Muscle layer of colon (tissue), 2 donors: ENCODE measurements around the gene NCKAP5.

Source experiments
- H3K27ac ChIP-seq: one replicate; pipeline ENCODE4 v1.7.0; 2013; ENCODE audit warnings: low read depth, mild to moderate bottlenecking, low read length, moderate library complexity
- H3K27me3 ChIP-seq, 2 donors: one replicate each; pipeline ENCODE4 v1.7.0; 2013; ENCODE audit warnings: low read length in 2 of 2, mild to moderate bottlenecking in 2 of 2; ENCODE audit not compliant: insufficient read depth in 2 of 2, control insufficient read depth in 1 of 2
- H3K36me3 ChIP-seq: one replicate; pipeline ENCODE4 v1.7.0; 2013; ENCODE audit warnings: mild to moderate bottlenecking, low read length; ENCODE audit not compliant: insufficient read depth
- H3K4me1 ChIP-seq: one replicate; pipeline ENCODE4 v1.7.0; 2013; ENCODE audit warnings: mild to moderate bottlenecking, low read length; ENCODE audit not compliant: insufficient read depth
- H3K4me3 ChIP-seq, 2 donors: one replicate each; pipeline ENCODE4 v1.7.0; 2013; ENCODE audit warnings: low read length in 2 of 2, low read depth in 1 of 2, mild to moderate bottlenecking in 1 of 2, moderate library complexity in 1 of 2
- H3K9ac ChIP-seq: one replicate; pipeline ENCODE4 v1.7.0; 2013; ENCODE audit warnings: low read length
- H3K9me3 ChIP-seq: one replicate; pipeline ENCODE4 v1.7.0; 2013; ENCODE audit warnings: mild to moderate bottlenecking, low read length
- donor health status: abdominal sarcoma.
- donor health status: Adenocarcinoma of cecum.

NCKAP5 gene

DNA sequence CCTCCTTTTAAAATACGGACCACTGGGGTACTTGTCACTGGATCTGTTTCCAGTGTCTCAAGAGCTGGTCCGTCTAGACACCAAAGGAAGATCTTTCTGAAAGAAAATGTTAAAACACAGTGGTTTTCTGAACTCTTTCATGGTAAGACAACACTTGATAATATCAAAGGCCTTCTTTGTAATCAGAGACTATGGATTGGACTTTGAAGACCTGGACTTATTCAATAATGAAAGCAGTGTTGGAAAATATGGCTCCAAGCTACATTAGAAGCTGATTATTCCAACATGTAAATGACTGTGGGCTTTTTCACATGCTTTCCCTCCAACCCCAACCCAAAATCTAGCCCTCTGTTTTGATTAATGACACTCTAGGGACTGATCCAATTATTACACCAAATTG is 568.8 kb downstream of the NCKAP5 start:
- Histone ChIP-seq H3K9ac (no peak overlapping the region), H3K27me3 (no peaks in the 10 kb centered on the region), H3K9me3 (no peaks in the 10 kb centered on the region), H3K4me3 (no peak overlapping the region), H3K36me3 (no peaks in the 10 kb centered on the region), H3K4me1 (no peaks in the 10 kb centered on the region), H3K27ac (no peak overlapping the region)

DNA sequence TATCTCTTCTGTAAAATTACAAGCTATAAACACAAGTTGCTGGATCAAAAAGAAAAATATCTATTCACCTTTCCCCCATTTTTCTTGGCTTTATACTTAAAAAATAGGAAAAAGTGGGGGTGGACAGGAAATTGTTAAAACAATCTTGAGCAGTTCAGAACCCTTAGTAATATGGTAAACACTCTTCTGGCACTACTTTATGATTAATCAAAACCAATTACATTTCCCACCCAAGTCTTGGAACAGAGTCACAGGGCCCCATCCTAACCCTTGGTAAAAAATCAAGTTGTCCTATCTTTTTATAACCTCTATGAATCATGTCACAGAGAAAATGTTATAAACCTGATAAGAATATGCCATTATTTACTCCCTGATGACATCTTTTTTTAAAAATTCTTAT is 570.0 kb downstream of the NCKAP5 start:
- H3K36me3 ChIP-seq, result no peaks in the 10 kb centered on the region
- H3K4me3 ChIP-seq, result no peak overlapping the region
- no peaks in the 10 kb centered on the region for H3K27me3 ChIP-seq
- H3K9me3 ChIP-seq, result no peaks in the 10 kb centered on the region
- H3K9ac ChIP-seq, result no peak overlapping the region
- H3K27ac ChIP-seq, result no peak overlapping the region
- no peaks in the 10 kb centered on the region for H3K4me1 ChIP-seq

DNA sequence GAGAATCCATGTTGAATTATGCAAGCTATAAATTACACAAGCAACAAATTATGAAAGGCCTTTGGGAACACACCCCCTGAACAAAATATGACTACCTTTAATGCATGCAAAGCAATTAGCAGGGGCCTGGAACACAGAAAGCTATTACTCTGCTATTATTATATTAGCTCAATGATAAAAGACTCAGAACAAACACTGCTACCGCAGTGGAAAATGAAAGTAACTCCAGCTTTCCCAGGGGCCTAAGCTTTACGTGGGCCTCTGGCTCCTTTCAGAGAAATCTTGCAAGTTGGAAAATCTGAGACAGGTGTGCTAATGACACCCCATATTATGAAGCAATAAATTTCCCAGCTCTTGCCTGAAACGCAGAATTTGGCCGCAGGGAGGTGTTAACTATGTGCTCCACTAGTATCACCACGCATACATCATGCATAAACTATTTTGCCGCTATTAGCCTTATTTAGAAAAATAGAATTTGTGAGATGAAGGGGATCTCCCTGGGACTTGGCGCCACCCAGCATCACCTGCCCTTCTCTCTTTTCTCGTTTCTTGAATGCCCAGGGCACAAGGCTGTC is 576.7 kb downstream of the NCKAP5 start:
- H3K9me3 ChIP-seq, result no peaks in the 10 kb centered on the region
- no peak overlapping the region for H3K9ac ChIP-seq
- no peaks in the 10 kb centered on the region for H3K27me3 ChIP-seq
- H3K27ac ChIP-seq, result no peak overlapping the region
- H3K36me3 ChIP-seq, result no peaks in the 10 kb centered on the region
- H3K4me1 ChIP-seq, result no peaks in the 10 kb centered on the region
- no peak overlapping the region for H3K4me3 ChIP-seq

DNA sequence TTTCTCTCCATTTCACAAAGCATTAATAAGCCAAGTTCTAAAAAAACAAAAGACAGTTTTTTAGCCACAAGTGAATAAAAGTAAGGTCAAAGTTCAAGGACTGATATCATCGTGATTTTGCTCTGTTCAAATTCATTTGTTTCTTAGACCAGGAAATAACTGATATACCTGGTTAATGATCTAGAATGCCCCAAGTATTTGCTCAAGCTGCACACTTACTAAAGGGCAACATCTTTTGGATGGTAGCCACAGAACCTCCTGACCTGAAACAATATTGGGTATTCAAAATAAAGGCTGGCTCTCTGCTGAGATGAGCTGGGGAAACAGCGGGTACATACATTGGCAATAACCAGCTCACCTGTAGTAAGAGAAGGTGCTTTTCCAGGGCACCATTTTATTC is 583.5 kb downstream of the NCKAP5 start:
- Histone ChIP-seq H3K36me3 (no peaks in the 10 kb centered on the region), H3K27me3 (no peaks in the 10 kb centered on the region), H3K27ac (no peak overlapping the region), H3K9me3 (no peaks in the 10 kb centered on the region), H3K4me3 (no peak overlapping the region), H3K4me1 (no peaks in the 10 kb centered on the region), H3K9ac (no peak overlapping the region)

- no peaks in the 10 kb centered on the region for H3K27me3 ChIP-seq
- H3K4me1 ChIP-seq, result peaks cover 1% of the 10 kb centered on the region
- no peaks in the 10 kb centered on the region for H3K9me3 ChIP-seq
- no peak overlapping the region for H3K9ac ChIP-seq
- no peak overlapping the region for H3K4me3 ChIP-seq
- H3K36me3 ChIP-seq, result no peaks in the 10 kb centered on the region
- no peak overlapping the region for H3K27ac ChIP-seq
Measured at GRCh38 chr2:132980304-132980703, 588.0 kb downstream of the NCKAP5 start.

GRCh38 chr2:132979339-132980093 is 588.7 kb downstream of the NCKAP5 start:
- Histone ChIP-seq H3K27ac (no peak overlapping the region), H3K4me1 (peaks cover 9% of the 10 kb centered on the region), H3K9me3 (no peaks in the 10 kb centered on the region), H3K4me3 (no peak overlapping the region), H3K27me3 (no peaks in the 10 kb centered on the region), H3K36me3 (no peaks in the 10 kb centered on the region), H3K9ac (no peak overlapping the region)

DNA sequence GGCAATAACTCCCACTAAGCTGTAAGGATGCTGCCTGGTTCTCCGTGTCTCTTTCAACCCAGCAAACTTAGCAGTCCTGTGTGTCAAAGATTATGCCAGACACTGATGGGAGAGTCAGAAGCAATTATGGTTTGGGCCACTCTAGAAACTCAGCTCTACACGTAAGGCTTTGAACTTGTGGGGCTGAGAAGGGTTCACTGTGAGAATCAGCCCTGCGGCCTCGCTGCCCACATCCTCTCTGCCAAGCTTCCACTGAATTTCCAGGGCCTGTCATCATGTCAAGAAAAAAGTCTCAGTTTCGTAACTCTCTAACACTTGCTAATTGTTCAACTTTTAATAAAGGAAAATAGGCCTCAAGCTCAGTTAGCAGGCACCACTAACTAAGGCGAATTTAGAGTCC is 589.4 kb downstream of the NCKAP5 start:
- Histone ChIP-seq H3K36me3 (no peaks in the 10 kb centered on the region), H3K27ac (no peak overlapping the region), H3K27me3 (no peaks in the 10 kb centered on the region), H3K4me3 (no peak overlapping the region), H3K4me1 (peaks cover 14% of the 10 kb centered on the region), H3K9ac (no peak overlapping the region), H3K9me3 (no peaks in the 10 kb centered on the region)

- Histone ChIP-seq H3K4me3 (no peak overlapping the region), H3K4me1 (peaks cover 14% of the 10 kb centered on the region), H3K27me3 (no peaks in the 10 kb centered on the region), H3K27ac (no peak overlapping the region), H3K9ac (no peak overlapping the region), H3K9me3 (no peaks in the 10 kb centered on the region), H3K36me3 (no peaks in the 10 kb centered on the region)
Measured at GRCh38 chr2:132977812-132978529, 590.3 kb downstream of the NCKAP5 start.

- no peaks in the 10 kb centered on the region for H3K36me3 ChIP-seq
Measured at GRCh38 chr2:132975193-132976105, 592.8 kb downstream of the NCKAP5 start.

DNA sequence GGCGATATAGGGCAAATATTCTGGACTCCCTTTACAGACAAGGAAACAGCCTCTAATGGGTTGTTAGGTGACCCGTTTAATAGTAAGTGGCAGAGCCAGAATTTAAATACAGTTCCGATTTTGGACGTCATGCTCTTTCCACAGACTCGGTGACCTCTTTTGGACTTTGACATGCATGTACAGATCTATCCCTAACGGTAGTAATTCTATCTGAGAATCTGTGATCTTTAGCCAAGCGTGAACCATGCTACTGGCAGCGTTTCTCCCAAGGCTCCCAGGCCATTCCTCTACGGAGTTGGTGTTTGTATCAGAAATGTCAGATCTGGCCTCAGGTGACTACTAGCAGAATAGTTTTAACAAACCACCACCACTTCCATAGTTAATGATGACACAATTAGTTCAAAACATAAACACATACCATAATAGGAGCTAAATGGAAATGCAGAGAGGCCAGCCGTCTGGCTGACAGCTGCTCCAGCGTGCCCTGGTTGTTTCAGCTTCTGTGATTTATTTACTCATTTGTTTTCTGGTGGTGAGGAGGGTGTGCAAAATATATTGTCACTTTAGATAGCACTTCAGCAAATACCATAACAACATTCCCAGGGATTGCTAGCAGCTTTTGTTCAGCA is 593.7 kb downstream of the NCKAP5 start:
- H3K27me3 ChIP-seq, result no peaks in the 10 kb centered on the region

More at GRCh38 chr2:132975193-132976105, 592.8 kb downstream of the NCKAP5 start:
- H3K9ac ChIP-seq, result no peak overlapping the region
- H3K4me1 ChIP-seq, result peaks cover 14% of the 10 kb centered on the region
- H3K4me3 ChIP-seq, result no peak overlapping the region
- H3K27ac ChIP-seq, result no peak overlapping the region
- H3K27me3 ChIP-seq, result no peaks in the 10 kb centered on the region
- H3K9me3 ChIP-seq, result no peaks in the 10 kb centered on the region

More for the DNA sequence above, 593.7 kb downstream of the NCKAP5 start:
- peaks cover 14% of the 10 kb centered on the region for H3K4me1 ChIP-seq
- no peak overlapping the region for H3K4me3 ChIP-seq
- H3K27ac ChIP-seq, result no peak overlapping the region
- H3K9me3 ChIP-seq, result no peaks in the 10 kb centered on the region
- H3K36me3 ChIP-seq, result no peaks in the 10 kb centered on the region
- no peak overlapping the region for H3K9ac ChIP-seq
